A549 (cell line): ENCODE measurements around the gene DPYSL4.

ENCODE experiments used
- CBX2 ChIP-seq: fragments of 200-600 bp; sonication (generic); IDR thresholded peaks from 2 replicates; pipeline ENCODE4 v1.6.1; 2016; ENCODE audit warnings: low read depth, mild to moderate bottlenecking, borderline replicate concordance
- CTCF ChIP-seq: fragments of >200 bp; sonication (Bioruptor Twin); formaldehyde crosslinking; IDR thresholded peaks from 3 replicates; pipeline ENCODE4 v1.5.1; 2016
- FOSL2 ChIP-seq, 2 experiments: fragments of 450-650 bp in 1 of 2; fragments of >200 bp in 1 of 2; sonication (Bioruptor Twin) in 1 of 2; formaldehyde crosslinking; IDR thresholded peaks; 2 replicates each; pipeline versions ENCODE4 v1.5.0 to v1.6.1; 2016 to 2020; ENCODE audit warnings: mild to moderate bottlenecking in 1 of 2, moderate library complexity in 1 of 2
- MYC ChIP-seq: IDR thresholded peaks from 2 replicates; pipeline ENCODE4 v1.6.1; 2012; ENCODE audit warnings: mild to moderate bottlenecking, inconsistent platforms, low read length, improper control_type of control experiment, borderline replicate concordance
- RFX5 ChIP-seq: fragments of 450-650 bp; IDR thresholded peaks from 2 replicates; pipeline ENCODE4 v1.7.1; 2014; ENCODE audit warnings: antibody characterized with exemption, mild to moderate bottlenecking, moderate library complexity

GRCh38 chr10:132186488-132187429 is at the start of gene DPYSL4:
- TF ChIP-seq CBX2 (no peak), CTCF (no peak), RFX5 (no peak), MYC (no peak), FOSL2 (IDR thresholded peaks at IDR 0.05) (no peak), FOSL2 (CRISPR knock-in tag; IDR thresholded peaks at IDR 0.05) (no peak)
